NCI-H1436 (cell line): ENCODE measurements around the gene SRSF12.
A peak's percentile ranks its signal among the peaks of the same experiment; 100 is the strongest.
"Not testable (repeated sequence)": the region's sequence is repeated elsewhere in the genome, so short reads cannot be mapped to it uniquely, and the experiment has no call there.

Experiments used
- DNase-seq: peaks from one replicate; lab custom pipeline; 2025; lab: John Stamatoyannopoulos, UW

The SRSF12 gene

GRCh38 chr6:89128256-89128671 lies 10.4 kb upstream of the SRSF12 start:
- DNase-seq, result not testable (repeated sequence)

- DNase-seq, result peak; percentile 43
Observed at GRCh38 chr6:89122625-89123024, 4.8 kb upstream of the SRSF12 start.

GRCh38 chr6:89121934-89122333 lies 4.1 kb upstream of the SRSF12 start:
- DNase-seq, result no peak

GRCh38 chr6:89120371-89120770 lies 2.5 kb upstream of the SRSF12 start:
- no peak for DNase-seq

GRCh38 chr6:89118931-89119330 lies 1.1 kb upstream of the SRSF12 start:
- no peak for DNase-seq

- no peak for DNase-seq
Observed at GRCh38 chr6:89116702-89117101, 1.2 kb downstream of the SRSF12 start.

- no peak for DNase-seq
Observed at GRCh38 chr6:89111933-89112332, 5.9 kb downstream of the SRSF12 start.

GRCh38 chr6:89110284-89110683 lies 7.6 kb downstream of the SRSF12 start:
- DNase-seq, result no peak

GRCh38 chr6:89100114-89100513 lies 17.8 kb downstream of the SRSF12 start:
- no peak for DNase-seq

- DNase-seq, result no peak
Observed at GRCh38 chr6:89098461-89098860, 19.4 kb downstream of the SRSF12 start.

- DNase-seq, result no peak
Observed at GRCh38 chr6:89087881-89088280, 30.0 kb downstream of the SRSF12 start.

GRCh38 chr6:89085409-89086205 lies 32.3 kb downstream of the SRSF12 start:
- no peak for DNase-seq

- no peak for DNase-seq
Observed at GRCh38 chr6:89084954-89085353, 32.9 kb downstream of the SRSF12 start.

GRCh38 chr6:89084542-89084941 lies 33.3 kb downstream of the SRSF12 start:
- no peak for DNase-seq

- no peak for DNase-seq
Observed at GRCh38 chr6:89082486-89082891, 35.4 kb downstream of the SRSF12 start.

- DNase-seq, result peak; percentile 98
Observed at GRCh38 chr6:89081423-89082322, 36.2 kb downstream of the SRSF12 start.

GRCh38 chr6:89081129-89081422 lies 36.8 kb downstream of the SRSF12 start:
- DNase-seq, result no peak

- DNase-seq, result peak; percentile 98
Observed at GRCh38 chr6:89080281-89081128, 37.4 kb downstream of the SRSF12 start, which contains the start of gene PNRC1. Gene PNRC1, plus strand, starts transcription at chr6:89080751. Its CDS starts 144 bp downstream, at chr6:89080895.

GRCh38 chr6:89079511-89080234 lies 38.2 kb downstream of the SRSF12 start:
- peak; percentile 26 for DNase-seq

GRCh38 chr6:89073840-89074239 lies 44.0 kb downstream of the SRSF12 start:
- DNase-seq, result no peak

GRCh38 chr6:89073014-89073620 lies 44.8 kb downstream of the SRSF12 start:
- DNase-seq, result no peak
